ENCODE data around the gene ADORA2B.
"Not testable (repeated sequence)": the region's sequence is repeated elsewhere in the genome, so short reads cannot be mapped to it uniquely, and the experiment has no call there.

Gene ADORA2B

DNA sequence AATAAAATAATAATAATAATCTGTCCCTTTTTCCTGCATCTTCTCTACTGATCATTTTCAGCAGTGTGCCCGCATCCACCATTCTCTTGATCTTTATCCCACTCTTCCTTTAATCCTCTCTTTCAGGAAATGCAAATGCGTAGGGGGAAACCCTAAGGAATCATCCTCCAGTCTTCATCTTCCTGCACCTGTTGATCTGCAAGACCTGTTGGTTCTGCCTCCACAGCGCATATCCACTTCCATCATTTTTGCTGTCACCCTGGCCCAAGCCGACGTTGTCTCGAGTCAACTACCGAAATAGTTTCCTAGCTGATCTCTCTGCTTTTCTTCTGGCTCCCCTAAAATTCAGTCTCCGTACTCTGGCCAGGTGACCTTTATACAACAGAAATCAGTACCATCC is 24.5 kb downstream of the ADORA2B start:
- H3K36me3 ChIP-seq (ENCODE audit: control insufficient read depth, insufficient read depth, low read length) = no peaks in the 10 kb centered on the region

DNA sequence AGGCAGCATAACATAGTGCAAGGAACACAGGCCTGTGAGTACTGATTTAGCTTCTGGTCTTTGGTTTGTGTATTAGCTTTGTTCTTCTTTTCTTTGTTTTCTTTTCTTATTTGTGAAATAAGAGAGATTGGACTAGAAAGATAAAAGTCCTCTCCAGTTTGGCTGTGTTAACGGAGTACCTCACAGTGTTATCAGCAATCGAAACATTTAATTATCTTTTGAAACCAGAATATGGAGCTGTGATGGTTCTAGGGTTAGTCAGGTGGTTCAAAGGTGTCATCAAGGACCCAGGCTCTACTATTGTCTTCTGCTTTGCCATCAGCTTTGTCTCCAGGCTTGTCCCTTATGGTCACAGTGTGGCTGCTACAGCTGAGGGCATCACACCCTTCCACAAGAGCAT is 25.6 kb downstream of the ADORA2B start:
- no peak overlapping the region for H3K9ac ChIP-seq (ENCODE audit: low read length)
- H3K27ac ChIP-seq (ENCODE audit: low read depth, low read length) = no peak overlapping the region
- H3K27me3 ChIP-seq (ENCODE audit: control insufficient read depth, insufficient read depth, low read length) = no peaks in the 10 kb centered on the region
- H3K9me3 ChIP-seq (ENCODE audit: control insufficient read depth, insufficient read depth, low read depth, low read length) = no peaks in the 10 kb centered on the region
- peaks cover 8% of the 10 kb centered on the region for H3K36me3 ChIP-seq (ENCODE audit: control insufficient read depth, insufficient read depth, low read length)
- H3K4me3 ChIP-seq (ENCODE audit: low read depth, low read length) = no peak overlapping the region
- H3K4me1 ChIP-seq (ENCODE audit: control insufficient read depth, insufficient read depth, low read length) = peaks cover 53% of the 10 kb centered on the region

More for the DNA sequence above, 24.5 kb downstream of the ADORA2B start:
- peaks cover 59% of the 10 kb centered on the region for H3K4me1 ChIP-seq (ENCODE audit: control insufficient read depth, insufficient read depth, low read length)
- no peaks in the 10 kb centered on the region for H3K9me3 ChIP-seq (ENCODE audit: control insufficient read depth, insufficient read depth, low read depth, low read length)
- no peak overlapping the region for H3K9ac ChIP-seq (ENCODE audit: low read length)
- H3K27me3 ChIP-seq (ENCODE audit: control insufficient read depth, insufficient read depth, low read length) = no peaks in the 10 kb centered on the region
- no peak overlapping the region for H3K27ac ChIP-seq (ENCODE audit: low read depth, low read length)
- H3K4me3 ChIP-seq (ENCODE audit: low read depth, low read length) = no peak overlapping the region

DNA sequence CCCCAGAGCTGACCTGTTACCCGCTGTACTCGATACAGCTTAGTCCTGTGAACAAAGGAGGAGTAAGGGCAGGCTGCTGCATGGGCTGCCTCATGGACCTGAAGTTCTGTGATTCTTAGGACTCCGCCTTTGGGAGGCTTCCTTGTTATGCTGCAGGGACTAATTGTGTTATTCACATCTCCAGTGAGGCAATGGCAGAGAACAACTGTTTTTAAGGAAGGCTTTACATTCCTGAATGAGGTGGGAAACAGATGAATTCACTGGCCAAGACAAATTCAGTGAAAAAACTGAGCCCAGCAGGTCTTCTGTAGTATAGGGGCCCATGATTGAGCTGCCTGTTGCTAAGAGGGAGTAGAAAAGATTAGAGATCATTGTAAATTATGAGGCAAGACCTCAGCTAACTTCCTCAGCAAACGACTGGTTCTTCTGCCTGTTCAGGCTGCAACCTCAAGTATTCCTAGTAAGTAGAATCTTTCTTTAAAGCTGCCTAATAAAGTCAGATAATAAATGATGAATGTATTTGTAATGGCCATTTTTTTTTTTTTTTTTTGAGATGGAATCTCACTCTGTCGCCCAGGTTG is 26.3 kb downstream of the ADORA2B start:
- peaks cover 46% of the 10 kb centered on the region for H3K4me1 ChIP-seq (ENCODE audit: control insufficient read depth, insufficient read depth, low read length)
- H3K27me3 ChIP-seq (ENCODE audit: control insufficient read depth, insufficient read depth, low read length) = no peaks in the 10 kb centered on the region
- peaks cover 10% of the 10 kb centered on the region for H3K36me3 ChIP-seq (ENCODE audit: control insufficient read depth, insufficient read depth, low read length)
- no peak overlapping the region for H3K4me3 ChIP-seq (ENCODE audit: low read depth, low read length)
- no peaks in the 10 kb centered on the region for H3K9me3 ChIP-seq (ENCODE audit: control insufficient read depth, insufficient read depth, low read depth, low read length)
- H3K27ac ChIP-seq (ENCODE audit: low read depth, low read length) = no peak overlapping the region
- H3K9ac ChIP-seq (ENCODE audit: low read length) = no peak overlapping the region

DNA sequence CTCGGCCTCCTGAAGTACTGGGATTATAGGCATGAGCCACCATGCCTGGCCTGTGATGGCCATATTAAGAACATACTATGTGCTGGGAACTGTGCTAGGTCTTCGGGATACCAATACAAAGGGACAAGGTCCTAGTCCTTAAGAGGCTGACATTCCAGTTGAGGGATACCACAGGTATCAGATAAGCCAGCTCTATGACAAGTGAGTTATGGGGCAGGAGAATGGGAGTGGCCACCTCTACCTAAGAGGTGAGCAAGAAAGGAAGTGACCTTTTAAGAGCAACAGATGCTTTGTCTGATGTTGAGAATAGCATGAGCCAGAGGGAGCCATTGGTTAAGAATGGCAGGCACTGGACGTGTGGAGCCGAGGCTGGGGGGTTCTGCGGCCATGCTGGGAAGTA is 27.0 kb downstream of the ADORA2B start:
- peaks cover 39% of the 10 kb centered on the region for H3K4me1 ChIP-seq (ENCODE audit: control insufficient read depth, insufficient read depth, low read length)
- H3K9me3 ChIP-seq (ENCODE audit: control insufficient read depth, insufficient read depth, low read depth, low read length) = no peaks in the 10 kb centered on the region
- no peak overlapping the region for H3K9ac ChIP-seq (ENCODE audit: low read length)
- H3K27me3 ChIP-seq (ENCODE audit: control insufficient read depth, insufficient read depth, low read length) = no peaks in the 10 kb centered on the region
- no peak overlapping the region for H3K27ac ChIP-seq (ENCODE audit: low read depth, low read length)
- H3K4me3 ChIP-seq (ENCODE audit: low read depth, low read length) = no peak overlapping the region
- H3K36me3 ChIP-seq (ENCODE audit: control insufficient read depth, insufficient read depth, low read length) = peaks cover 17% of the 10 kb centered on the region

DNA sequence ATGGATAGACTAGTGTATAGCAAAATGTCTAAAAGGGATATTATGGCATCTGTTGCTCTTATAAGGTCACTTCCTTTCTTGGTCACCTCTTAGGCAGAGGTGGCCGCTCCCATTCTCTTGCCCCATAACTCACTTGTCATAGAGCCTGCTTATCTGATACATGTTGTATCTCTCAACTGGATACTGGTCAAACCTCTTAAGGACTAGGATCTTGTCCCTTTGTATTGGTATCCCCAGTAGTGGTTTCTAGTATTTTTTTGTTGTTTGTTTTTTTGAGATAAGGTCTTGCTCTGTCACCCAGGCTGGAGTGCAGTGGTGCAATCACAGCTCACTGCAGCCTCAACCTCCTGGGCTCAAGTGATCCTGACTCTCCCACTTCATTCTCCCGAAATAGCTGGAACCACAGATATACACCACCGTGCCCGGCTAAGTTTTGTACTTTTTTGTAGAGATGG is 27.6 kb downstream of the ADORA2B start:
- Histone ChIP-seq H3K4me1 (ENCODE audit: control insufficient read depth, insufficient read depth, low read length) (peaks cover 33% of the 10 kb centered on the region), H3K9me3 (ENCODE audit: control insufficient read depth, insufficient read depth, low read depth, low read length) (no peaks in the 10 kb centered on the region), H3K27me3 (ENCODE audit: control insufficient read depth, insufficient read depth, low read length) (no peaks in the 10 kb centered on the region), H3K4me3 (ENCODE audit: low read depth, low read length) (no peak overlapping the region), H3K36me3 (ENCODE audit: control insufficient read depth, insufficient read depth, low read length) (peaks cover 22% of the 10 kb centered on the region), H3K27ac (ENCODE audit: low read depth, low read length) (no peak overlapping the region), H3K9ac (ENCODE audit: low read length) (no peak overlapping the region)

DNA sequence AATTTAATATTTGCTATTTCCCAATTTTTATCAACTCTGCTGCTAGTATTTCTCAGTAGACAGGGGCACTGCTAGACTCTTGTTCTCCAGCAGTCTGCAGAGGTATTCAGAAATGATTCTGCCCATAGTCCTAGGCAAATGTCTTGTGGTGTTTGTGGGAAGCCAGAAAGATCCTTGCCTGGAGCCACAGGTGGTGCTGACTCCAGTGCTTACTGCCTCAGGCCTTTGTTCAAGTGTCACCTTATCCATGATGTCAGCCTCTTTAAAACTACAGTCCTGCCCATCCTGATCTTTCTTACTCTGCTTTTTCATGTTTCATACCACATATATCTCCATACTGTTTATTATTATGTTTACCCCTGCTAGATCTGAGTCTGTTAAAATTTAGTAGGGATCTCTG is 28.1 kb downstream of the ADORA2B start:
- no peaks in the 10 kb centered on the region for H3K9me3 ChIP-seq (ENCODE audit: control insufficient read depth, insufficient read depth, low read depth, low read length)
- no peak overlapping the region; the same call in 1 of the 2 replicates for H3K27ac ChIP-seq (ENCODE audit: low read depth, low read length)
- no peak overlapping the region for H3K4me3 ChIP-seq (ENCODE audit: low read depth, low read length)
- H3K27me3 ChIP-seq (ENCODE audit: control insufficient read depth, insufficient read depth, low read length) = no peaks in the 10 kb centered on the region
- peaks cover 29% of the 10 kb centered on the region for H3K4me1 ChIP-seq (ENCODE audit: control insufficient read depth, insufficient read depth, low read length)
- H3K36me3 ChIP-seq (ENCODE audit: control insufficient read depth, insufficient read depth, low read length) = peaks cover 27% of the 10 kb centered on the region
- H3K9ac ChIP-seq (ENCODE audit: low read length) = no peak overlapping the region

DNA sequence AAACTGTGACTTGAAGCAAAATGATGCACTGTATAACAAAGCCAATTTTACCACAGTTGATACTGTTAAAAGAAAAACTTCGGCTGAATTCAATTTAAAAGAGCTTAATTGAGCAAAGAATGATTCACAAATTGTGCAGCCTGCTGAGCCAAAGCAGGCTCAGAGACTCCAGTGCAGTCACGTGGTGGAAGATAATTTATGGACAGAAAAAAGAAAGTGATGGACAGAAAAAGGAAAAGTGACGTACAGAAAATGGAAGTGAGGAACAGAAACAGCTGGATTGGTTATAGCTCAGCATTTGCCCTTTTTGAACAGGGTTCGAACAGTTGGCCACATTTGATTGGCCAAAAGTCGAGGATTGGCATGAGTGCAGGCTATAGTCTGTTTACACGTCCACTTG is 28.9 kb downstream of the ADORA2B start:
- no peak overlapping the region for H3K4me3 ChIP-seq (ENCODE audit: low read depth, low read length)
- no peak overlapping the region for H3K27ac ChIP-seq (ENCODE audit: low read depth, low read length)
- H3K27me3 ChIP-seq (ENCODE audit: control insufficient read depth, insufficient read depth, low read length) = no peaks in the 10 kb centered on the region
- peaks cover 32% of the 10 kb centered on the region for H3K36me3 ChIP-seq (ENCODE audit: control insufficient read depth, insufficient read depth, low read length)
- no peak overlapping the region for H3K9ac ChIP-seq (ENCODE audit: low read length)
- H3K9me3 ChIP-seq (ENCODE audit: control insufficient read depth, insufficient read depth, low read depth, low read length) = no peaks in the 10 kb centered on the region
- H3K4me1 ChIP-seq (ENCODE audit: control insufficient read depth, insufficient read depth, low read length) = peaks cover 23% of the 10 kb centered on the region

DNA sequence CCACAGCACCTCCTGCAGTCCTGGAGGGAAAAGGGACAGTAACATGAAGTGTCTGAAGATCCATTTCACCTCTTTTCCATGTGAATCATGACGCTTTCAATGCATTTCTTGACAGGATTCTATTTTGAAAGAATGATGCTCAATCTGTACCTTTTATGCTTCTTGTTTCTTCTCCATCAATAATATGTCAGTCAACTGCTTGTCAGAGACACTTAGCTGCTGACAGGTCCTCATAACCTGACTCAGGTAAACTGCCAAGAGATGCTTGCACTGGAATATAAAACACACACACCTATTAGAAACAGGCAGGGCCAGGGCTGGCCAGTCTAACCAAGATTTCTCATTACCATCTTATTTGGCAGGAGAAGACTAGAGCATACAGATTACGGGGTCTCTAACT is 33.0 kb downstream of the ADORA2B start:
- H3K9ac ChIP-seq (ENCODE audit: low read length) = no peak overlapping the region
- no peak overlapping the region for H3K27ac ChIP-seq (ENCODE audit: low read depth, low read length)
- H3K27me3 ChIP-seq (ENCODE audit: control insufficient read depth, insufficient read depth, low read length) = no peaks in the 10 kb centered on the region
- no peaks in the 10 kb centered on the region for H3K9me3 ChIP-seq (ENCODE audit: control insufficient read depth, insufficient read depth, low read depth, low read length)
- H3K4me3 ChIP-seq (ENCODE audit: low read depth, low read length) = no peak overlapping the region
- peaks cover 60% of the 10 kb centered on the region for H3K36me3 ChIP-seq (ENCODE audit: control insufficient read depth, insufficient read depth, low read length)
- peaks cover 14% of the 10 kb centered on the region for H3K4me1 ChIP-seq (ENCODE audit: control insufficient read depth, insufficient read depth, low read length)

DNA sequence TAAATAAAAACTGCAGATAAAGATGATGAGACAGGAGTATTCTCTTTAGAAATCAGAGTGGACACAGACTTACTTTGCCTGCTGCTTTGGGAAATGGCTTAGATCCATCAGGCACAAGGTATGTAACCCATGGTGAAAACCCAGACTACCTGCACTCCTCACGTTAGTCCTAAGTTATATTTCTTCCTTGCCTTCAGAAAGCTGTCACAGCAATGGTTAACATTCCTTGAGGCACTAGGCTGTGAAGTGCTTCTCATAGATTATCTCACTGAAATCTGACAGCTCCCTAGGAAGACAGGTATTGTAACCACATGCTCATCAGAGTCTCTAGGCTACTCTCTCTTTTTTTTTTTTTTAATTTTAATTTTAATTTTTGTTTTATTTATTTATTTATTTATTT is 33.7 kb downstream of the ADORA2B start:
- Histone ChIP-seq H3K27me3 (ENCODE audit: control insufficient read depth, insufficient read depth, low read length) (no peaks in the 10 kb centered on the region), H3K36me3 (ENCODE audit: control insufficient read depth, insufficient read depth, low read length) (peaks cover 65% of the 10 kb centered on the region), H3K9ac (ENCODE audit: low read length) (no peak overlapping the region), H3K4me3 (ENCODE audit: low read depth, low read length) (no peak overlapping the region), H3K9me3 (ENCODE audit: control insufficient read depth, insufficient read depth, low read depth, low read length) (no peaks in the 10 kb centered on the region), H3K4me1 (ENCODE audit: control insufficient read depth, insufficient read depth, low read length) (peaks cover 11% of the 10 kb centered on the region), H3K27ac (ENCODE audit: low read depth, low read length) (no peak overlapping the region)

DNA sequence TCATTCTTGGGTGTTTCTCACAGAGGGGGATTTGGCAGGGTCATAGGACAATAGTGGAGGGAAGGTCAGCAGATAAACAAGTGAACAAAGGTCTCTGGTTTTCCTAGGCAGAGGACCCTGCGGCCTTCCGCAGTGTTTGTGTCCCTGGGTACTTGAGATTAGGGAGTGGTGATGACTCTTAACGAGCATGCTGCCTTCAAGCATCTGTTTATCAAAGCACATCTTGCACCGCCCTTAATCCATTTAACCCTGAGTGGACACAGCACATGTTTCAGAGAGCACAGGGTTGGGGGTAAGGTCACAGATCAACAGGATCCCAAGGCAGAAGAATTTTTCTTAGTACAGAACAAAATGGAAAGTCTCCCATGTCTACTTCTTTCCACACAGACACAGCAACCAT is 34.1 kb downstream of the ADORA2B start:
- H3K9me3 ChIP-seq (ENCODE audit: control insufficient read depth, insufficient read depth, low read depth, low read length); H3K27ac ChIP-seq (ENCODE audit: low read depth, low read length); H3K27me3 ChIP-seq (ENCODE audit: control insufficient read depth, insufficient read depth, low read length); H3K9ac ChIP-seq (ENCODE audit: low read length); H3K4me3 ChIP-seq (ENCODE audit: low read depth, low read length): not testable (repeated sequence)
- H3K4me1 ChIP-seq (ENCODE audit: control insufficient read depth, insufficient read depth, low read length) = peaks cover 11% of the 10 kb centered on the region
- peaks cover 69% of the 10 kb centered on the region for H3K36me3 ChIP-seq (ENCODE audit: control insufficient read depth, insufficient read depth, low read length)

DNA sequence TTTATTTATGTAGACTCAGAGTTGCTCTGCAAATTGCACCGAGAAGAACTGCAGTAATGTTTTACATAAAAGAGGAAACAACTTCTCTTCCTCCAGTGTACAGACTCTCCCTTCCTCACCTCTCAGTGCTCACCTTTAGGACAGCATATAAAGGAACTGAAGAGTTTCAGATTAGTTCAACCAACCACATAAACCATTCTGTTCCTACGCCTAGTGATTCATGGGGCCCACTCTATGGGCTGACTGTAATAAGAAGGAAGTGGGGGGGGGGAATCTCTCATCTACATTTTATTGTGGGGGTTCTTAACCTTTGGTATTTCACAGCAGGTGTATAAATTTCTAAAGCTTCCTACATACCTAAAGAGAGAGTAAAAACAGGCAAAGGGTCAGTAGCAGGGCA is 36.3 kb downstream of the ADORA2B start:
- H3K9me3 ChIP-seq (ENCODE audit: control insufficient read depth, insufficient read depth, low read depth, low read length) = no peaks in the 10 kb centered on the region
- H3K9ac ChIP-seq (ENCODE audit: low read length) = no peak overlapping the region
- no peaks in the 10 kb centered on the region for H3K27me3 ChIP-seq (ENCODE audit: control insufficient read depth, insufficient read depth, low read length)
- H3K4me1 ChIP-seq (ENCODE audit: control insufficient read depth, insufficient read depth, low read length) = peaks cover 11% of the 10 kb centered on the region
- peaks cover 77% of the 10 kb centered on the region for H3K36me3 ChIP-seq (ENCODE audit: control insufficient read depth, insufficient read depth, low read length)
- peak overlapping the region; percentile 69; the same call in 1 of the 2 replicates for H3K27ac ChIP-seq (ENCODE audit: low read depth, low read length)
- no peak overlapping the region for H3K4me3 ChIP-seq (ENCODE audit: low read depth, low read length)

Measured in HUES6 (cell line).